GM21423 (cell line): ENCODE measurements around the gene H1-8.

Source experiments
- ATAC-seq: cut with Tn5 transposase; IDR thresholded peaks from one replicate; pipeline ENCODE4 v1.9.1; 2021; ENCODE audit warnings: mild to moderate bottlenecking, moderate library complexity; ENCODE audit not compliant: unreplicated experiment

The H1-8 gene

DNA sequence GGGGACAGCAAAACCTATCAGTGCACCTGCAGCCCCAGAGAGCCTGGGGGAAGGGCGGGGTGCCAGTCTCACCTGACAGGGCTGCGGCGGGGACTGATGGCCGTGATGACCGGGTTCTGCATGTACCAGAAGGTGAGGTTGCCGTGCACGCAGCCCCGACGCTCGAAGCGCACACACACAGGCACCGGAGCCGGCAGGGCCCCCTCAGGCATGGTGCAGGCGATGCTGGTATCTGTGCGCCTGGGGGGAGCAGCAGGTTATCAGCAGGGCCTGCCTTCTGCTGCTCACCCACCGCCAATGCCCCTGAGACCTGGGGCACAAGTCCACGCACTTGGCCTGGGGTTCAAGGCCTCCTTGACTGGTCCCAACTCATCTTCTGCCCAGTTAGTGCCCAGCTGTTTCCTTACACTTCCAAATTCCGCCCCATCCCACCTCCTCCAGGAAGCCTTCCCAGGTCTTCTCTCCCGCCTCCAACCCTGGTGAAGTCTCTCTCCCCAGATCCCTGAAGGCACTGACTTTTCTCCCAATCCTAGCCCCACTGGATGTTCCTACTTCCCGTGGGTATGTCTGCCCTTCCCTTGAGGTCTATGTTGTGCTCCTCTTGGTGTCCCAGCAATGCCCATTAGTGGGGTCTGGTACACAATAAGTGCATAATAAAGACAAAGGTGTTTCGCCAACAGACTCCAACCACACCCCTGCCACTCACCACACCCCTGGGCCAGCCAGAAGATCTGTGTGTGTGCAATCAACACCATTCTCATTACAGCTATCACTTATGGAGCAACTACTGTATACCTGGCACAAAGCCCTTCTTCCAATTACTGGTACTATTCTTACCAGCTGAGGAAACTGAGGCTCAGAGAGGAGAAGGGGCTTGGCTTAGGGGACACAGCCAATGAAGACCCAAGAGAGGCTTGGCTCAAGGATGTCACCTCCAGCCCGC lies 28.9 kb downstream of the H1-8 start:
- no peak for ATAC-seq

GRCh38 chr3:129572603-129573002 lies 29.6 kb downstream of the H1-8 start:
- ATAC-seq, result no peak

DNA sequence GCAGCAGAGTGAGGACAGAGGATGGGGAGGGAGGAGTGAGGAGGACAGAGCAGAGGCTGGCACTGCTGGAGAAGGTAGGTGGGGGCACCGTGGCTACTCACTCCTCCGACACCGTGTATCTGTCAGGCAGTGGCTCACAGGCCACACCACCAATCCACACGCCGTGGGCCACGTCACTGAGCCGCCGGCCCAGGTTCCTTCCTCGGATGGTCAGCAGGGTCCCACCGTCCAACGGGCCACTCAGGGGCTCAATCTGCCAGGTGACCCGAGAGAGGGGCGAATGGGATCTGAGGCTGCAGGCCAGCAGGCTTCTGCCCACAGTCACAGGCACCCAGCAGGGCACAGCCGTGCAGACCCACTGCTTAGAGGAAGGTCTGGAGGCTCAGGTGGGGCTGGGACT lies 30.5 kb downstream of the H1-8 start:
- no peak for ATAC-seq

GRCh38 chr3:129574206-129574605 lies 31.2 kb downstream of the H1-8 start:
- no peak for ATAC-seq

GRCh38 chr3:129575233-129575996 lies 32.4 kb downstream of the H1-8 start:
- ATAC-seq, result no peak

DNA sequence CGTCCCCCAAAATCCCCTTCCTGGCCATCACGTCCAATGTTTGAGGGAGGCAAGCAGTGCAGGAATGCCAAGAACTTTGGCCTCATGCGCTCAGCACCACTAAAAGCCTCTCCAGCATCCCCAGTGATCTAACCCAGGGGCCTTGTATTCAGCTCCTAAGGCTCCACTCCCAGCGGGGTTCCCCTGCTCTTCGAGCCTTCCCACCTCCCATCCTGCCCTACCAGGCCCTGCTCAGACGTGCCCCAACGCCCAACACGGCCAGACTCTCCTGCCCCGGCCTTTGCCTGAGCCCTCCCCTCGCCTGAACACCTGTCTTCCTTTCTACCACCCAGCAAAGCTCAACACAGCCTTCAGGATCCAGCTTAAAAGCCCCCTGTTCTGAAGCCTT lies 33.0 kb downstream of the H1-8 start:
- ATAC-seq, result no peak

- ATAC-seq, result peak; percentile 70
Measured at GRCh38 chr3:129576514-129577352, 33.8 kb downstream of the H1-8 start.

DNA sequence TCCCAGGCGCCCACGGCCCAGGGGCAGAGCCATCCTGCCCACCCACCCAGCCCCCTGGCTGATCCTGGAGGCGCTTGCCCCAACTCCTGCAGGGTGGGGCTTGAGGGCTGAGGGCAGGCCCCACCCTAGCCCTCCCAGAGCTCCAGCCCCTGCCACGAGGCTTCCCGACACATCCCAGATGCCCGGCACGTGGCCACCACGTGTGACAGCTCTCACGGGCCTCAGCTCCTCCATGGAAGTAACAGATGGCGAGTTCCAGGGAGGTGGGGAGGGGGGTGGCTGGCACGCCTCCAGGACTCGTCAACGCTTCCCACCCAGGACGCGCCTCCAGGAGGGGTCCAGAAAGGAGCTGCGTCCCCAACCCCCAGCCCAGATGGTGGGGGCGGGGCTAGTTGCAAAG lies 34.4 kb downstream of the H1-8 start:
- ATAC-seq, result peak; percentile 1

DNA sequence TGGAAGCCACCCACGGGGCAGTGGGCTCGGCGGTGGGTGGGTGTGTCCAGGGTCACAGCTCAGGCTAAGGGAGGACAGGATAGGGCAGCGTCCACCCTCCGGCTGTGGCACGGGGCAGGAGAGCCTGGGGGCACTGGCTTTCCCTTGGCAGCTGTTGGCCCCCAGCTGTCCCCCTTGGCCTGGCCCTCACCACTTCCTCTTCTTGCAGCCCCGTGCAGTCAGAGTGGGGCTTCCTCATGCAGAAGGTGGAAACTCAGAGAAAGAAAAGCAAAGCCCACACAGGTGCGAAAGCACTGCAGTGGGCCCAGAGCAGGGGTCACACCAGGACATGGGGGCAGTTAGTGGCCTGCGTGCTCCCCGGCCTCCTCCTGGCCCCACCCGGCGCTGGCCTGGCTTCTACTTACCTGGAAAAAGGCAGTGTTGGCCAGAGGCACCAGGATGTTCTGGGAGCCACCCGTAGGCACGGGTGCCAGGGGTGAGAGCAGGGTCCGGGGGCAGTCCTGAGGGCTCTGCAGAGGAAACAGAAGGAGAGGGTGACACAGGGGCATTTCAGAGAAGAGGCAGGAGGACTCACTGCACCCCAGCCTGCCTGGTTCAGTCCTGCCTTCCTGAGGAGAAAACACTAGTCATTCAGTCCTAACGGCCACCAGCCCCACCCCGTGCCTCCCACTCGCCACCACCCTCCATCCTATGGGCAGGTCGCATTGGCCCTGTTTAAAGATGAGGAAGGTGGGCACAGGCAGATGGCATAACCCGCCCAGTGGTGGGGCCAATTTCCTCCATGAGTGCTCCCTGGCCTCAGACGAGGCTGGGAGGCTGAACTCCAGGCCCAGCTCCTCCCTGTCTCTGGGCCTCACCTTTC lies 35.2 kb downstream of the H1-8 start:
- ATAC-seq, result peak; percentile 54

DNA sequence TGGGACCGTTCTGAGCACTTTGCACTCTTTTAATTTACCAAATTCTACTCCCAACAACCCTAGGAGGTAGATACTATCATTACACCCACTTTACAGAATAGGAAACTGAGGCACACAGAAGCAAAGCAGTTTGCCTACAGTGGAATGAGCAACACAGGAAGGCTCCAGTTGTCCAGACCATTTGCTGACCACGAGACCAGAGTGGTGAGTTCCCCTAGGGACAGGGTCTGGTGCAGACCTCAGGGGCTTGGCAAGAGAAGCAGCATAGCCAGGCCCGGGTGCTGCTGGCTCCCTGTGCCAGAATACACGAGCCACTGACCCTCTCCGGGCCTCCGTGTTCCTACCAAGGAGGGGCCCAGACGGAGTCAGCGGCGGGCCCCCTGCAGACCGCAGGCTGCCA lies 37.0 kb downstream of the H1-8 start:
- no peak for ATAC-seq

- ATAC-seq, result no peak
Measured at GRCh38 chr3:129581623-129582022, 38.6 kb downstream of the H1-8 start.

DNA sequence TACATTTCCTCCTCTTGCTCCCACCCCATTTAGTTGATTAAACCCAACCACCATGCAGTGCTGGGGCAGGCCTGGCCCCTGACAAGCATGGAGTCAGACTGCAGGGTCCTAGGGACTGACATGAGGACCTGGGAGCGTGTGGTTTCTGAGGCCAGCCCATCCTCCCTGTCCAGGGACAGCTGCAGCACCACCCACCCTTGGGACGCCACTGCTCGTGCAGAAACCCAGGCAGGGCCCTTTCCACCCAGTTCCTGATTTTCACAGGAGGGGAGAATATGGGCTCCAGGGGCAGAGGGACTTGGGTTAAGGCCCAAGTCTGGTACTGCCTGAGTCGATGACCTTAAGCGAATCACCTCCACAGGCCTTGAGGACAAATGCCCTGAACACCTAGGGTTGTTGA lies 39.8 kb downstream of the H1-8 start:
- no peak for ATAC-seq

- ATAC-seq, result no peak
Measured at GRCh38 chr3:129583289-129583688, 40.3 kb downstream of the H1-8 start.

DNA sequence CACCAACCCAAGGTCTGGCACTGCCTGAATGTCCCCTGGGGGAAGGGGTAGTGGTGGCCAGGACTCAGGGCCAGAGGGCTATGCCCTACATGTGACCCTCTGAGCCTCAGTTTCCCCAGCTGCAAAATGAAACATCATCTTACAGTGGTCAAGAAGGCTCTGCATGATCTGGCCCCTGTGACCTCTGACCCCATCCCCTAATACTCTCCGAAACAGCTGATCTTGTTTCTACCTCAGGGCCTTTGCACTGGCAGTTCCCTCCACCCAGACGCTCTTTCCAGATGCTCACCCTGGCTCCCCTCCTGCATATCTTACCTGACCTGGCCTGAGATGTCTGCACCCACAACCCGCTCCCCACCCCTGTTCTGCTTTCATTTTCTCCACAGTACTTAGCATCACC lies 41.7 kb downstream of the H1-8 start:
- ATAC-seq, result no peak

GRCh38 chr3:129585949-129586657 lies 43.1 kb downstream of the H1-8 start:
- no peak for ATAC-seq

GRCh38 chr3:129586746-129587430 lies 43.9 kb downstream of the H1-8 start:
- no peak for ATAC-seq

GRCh38 chr3:129587566-129588210 lies 44.7 kb downstream of the H1-8 start:
- no peak for ATAC-seq

GRCh38 chr3:129590215-129590614 lies 47.2 kb downstream of the H1-8 start:
- no peak for ATAC-seq

- ATAC-seq, result no peak
Measured at GRCh38 chr3:129591932-129592331, 49.0 kb downstream of the H1-8 start.
